ENCODE results near the gene ELAPOR2.

DNA sequence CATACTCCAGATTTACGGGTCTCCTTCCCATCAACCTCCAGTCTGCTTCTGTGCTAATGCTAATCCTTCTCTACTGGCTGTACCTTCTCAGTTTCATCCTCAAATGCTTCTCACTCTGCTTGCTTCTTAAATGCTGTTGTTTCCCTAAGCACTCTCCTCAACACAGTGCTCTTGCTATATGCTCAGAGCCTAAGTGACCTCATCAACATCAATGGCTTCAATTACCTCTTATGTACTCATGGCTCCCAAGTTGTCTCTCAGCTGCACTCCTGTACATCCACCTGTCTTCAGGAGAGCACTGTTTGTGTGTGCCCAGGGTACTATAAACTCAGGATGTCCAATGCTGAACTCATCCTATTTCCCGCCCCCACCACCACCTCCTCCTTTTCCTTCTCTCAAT is 22.5 kb downstream of the ELAPOR2 start:
- no peak for TF ChIP-seq CTCF (IDR thresholded peaks at IDR 0.05 in 4 of 5, conservative IDR thresholded peaks at IDR 0.05 in 1 of 5)
- no peak for TF ChIP-seq POLR2A (IDR thresholded peaks at IDR 0.05)

Measured in gastrocnemius medialis (tissue), 4 donors.